NK-92 treated with Interleukin-12 subunit alpha and Interleukin-12 subunit beta, amount 100 ng/mL, for 24 hours (cell line): ENCODE data around the gene ST3GAL5.

Experiments
- DNase-seq: peaks from one replicate; lab custom pipeline; 2025; lab: John Stamatoyannopoulos, UW

ST3GAL5 gene

DNA sequence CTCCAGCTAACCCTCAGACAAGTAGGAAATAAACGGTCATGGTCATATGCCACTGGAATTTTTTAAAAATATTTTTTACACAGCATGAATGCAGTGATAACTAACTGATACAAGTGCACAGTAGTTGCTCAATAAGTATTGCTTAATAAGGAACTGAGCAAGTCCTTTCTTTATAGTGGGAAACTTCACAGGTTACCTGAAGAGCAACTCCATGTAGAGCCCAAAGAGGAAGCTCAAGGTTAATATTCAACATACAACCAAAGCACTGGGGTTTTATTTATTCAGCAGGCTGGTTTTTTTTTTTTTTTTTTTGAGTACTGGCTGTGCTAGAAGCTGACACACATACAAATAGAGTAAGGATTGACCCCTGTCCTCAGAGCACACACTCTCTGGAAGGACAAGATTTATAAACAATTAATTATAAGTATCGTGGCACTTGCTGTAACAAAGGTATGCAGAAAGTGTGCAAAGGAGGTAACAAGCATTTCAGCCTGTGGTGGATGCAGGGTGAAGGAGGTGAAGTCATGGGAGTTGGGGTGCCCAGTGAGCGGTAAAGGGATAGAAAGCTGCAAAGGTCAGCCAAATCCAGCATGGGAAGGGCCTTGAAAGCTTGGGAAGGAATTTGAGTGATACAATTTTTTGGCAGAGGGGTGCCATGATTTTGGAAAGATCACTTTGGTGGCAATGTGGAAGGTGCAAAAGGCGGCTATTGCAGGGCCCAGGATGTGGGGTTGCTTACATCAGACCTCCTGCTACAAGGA, 82.3 kb downstream of the ST3GAL5 start:
- DNase-seq: no peak

- peak; percentile 55 for DNase-seq
Observed at GRCh38 chr2:85804583-85804982, 84.2 kb downstream of the ST3GAL5 start.

- no peak for DNase-seq
Observed at GRCh38 chr2:85803704-85804425, 84.9 kb downstream of the ST3GAL5 start.

- no peak for DNase-seq
Observed at GRCh38 chr2:85802354-85803103, 86.3 kb downstream of the ST3GAL5 start.

DNA sequence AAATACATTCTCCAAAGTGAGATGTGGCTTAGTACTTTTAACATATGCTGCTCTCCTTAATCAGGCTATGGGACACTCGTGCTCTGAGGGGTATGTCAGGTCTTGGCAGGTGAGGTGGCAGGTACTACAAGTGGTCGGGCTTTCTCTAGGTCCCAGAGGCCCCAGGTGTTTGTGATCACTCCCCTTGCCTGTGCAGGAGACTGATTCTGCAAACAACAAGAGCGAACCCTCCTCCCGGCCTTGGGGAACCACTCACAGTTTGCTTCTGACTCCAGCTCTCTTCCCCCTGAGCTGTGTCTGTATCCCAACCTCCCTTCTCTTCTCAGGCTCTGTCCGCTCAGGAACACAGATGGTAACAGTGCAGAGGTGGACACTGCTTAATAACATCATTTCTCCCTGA, 86.9 kb downstream of the ST3GAL5 start:
- no peak for DNase-seq

- no peak for DNase-seq
Observed at GRCh38 chr2:85800586-85800985, 88.2 kb downstream of the ST3GAL5 start.

- peak; percentile 54 for DNase-seq
Observed at GRCh38 chr2:85799215-85799956, 89.4 kb downstream of the ST3GAL5 start.

DNA sequence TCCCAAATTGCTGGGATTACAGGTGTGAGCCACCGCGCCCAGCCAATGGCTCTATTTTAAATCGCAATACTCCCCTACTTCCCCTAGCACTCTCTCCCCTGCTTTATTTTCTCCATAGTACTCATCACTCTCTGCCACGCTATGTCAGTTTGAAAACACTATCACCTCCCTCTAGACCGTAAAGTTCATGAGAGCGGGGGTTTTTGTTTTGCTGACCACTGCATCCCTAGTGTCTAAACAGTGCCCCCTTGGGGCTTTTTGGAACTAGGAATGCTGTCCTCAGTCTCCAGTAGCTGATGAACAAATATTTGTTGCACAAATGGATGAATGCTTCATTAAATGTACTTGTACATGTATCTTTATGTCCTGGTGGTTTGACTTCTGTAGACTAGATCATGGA, 90.9 kb downstream of the ST3GAL5 start:
- DNase-seq: no peak

DNA sequence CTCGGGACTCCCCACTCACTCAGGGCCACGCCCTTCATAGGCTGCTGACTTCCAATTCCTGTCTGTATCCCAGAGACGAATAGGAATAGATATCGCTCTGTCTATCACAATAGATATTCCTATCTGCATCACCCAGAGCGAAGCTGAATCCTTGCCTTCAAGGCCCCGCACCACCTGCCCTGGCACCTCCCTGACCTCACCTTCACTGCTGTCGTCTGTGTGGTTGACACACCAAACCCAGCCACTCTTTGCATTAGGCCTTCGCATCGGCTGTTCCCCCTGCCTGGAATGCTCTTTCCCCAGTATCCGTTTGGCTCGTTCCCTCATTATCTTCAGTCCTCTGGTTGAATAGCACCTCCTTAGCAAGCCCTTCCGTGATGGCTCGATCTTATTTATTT, 91.5 kb downstream of the ST3GAL5 start:
- no peak for DNase-seq

- DNase-seq: no peak
Observed at GRCh38 chr2:85796341-85797262, 92.2 kb downstream of the ST3GAL5 start.

GRCh38 chr2:85796046-85796340, 92.8 kb downstream of the ST3GAL5 start:
- no peak for DNase-seq

GRCh38 chr2:85795331-85796045, 93.3 kb downstream of the ST3GAL5 start:
- no peak for DNase-seq

DNA sequence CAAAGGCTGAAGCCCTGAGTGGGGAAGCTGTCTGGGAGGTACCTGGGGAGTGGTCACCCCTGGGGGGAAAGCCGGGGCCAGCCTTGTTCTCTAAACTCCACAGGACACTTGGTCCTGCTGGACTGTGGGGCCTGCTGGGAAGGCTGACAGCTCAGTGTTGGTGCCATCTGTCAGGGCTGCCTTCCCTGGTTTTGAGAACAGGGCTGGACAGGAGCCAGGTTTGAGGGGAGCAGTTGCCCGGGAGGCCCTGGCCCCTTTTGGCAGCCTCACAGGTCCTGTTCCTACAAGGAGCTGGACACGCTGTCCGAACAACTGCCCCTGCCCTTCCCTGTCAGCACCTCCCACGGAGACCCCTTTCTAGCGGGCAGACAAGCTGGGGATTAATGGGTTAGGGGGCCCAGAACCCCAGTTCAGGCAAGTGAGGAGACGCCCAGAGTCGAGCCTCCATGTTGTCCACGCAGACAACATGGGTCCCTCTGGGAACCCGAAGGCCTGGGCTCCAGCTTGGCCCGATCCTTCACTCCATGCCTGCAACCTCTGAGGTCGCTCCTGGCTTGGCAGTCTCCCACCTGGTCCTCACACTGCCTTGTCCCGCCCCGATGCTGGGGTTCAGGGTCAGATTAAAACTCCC, 94.2 kb downstream of the ST3GAL5 start:
- no peak for DNase-seq

GRCh38 chr2:85794038-85794441, 94.8 kb downstream of the ST3GAL5 start:
- no peak for DNase-seq

DNA sequence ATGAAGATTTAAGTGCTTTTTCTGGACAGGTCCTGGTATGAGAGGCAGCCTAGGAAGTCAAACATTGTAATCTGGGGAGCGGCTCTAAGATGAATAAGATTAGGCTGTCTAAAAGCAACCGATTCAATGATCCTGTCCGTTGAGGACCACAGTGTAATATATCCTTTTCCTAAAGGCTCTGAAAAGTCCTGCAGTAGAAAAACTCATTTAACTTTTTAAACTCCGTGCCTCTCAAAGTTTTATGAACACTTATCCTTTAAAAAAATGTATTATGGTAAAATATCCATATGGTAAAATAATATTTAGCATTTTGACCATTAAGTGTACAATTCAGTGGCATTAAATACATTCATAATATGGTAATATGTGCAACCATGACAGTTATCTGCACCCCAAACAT, 95.2 kb downstream of the ST3GAL5 start:
- DNase-seq: no peak

DNA sequence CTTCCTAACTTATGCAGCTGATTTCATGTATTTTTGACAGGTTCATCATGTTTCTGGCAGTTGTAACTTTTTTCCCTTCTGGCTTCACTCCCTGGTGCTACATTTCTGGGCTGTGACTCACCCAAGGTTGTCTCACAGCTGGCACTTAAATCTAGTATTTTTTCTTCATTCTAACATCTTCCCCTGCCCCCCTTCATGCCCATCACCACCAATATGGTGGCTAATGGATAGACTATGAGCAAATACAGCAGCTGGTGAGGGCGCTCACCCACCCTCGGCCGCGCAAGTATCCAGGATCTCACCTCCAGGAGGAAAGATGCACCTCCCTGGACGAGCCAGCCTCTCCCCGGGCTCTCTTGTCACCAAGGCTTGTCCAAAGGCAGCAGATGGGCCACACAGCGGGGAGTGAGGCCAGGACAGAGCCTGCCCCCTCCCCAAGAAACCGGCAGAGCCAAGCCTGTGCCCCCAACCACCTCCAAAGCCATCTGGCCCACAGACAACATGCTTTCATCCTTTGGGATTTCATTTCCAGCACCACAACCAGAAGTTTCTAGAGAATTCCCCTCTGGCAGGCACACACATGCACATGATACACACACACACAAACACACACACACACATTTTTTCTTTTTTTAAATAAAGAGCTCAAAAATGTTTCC, 95.9 kb downstream of the ST3GAL5 start:
- no peak for DNase-seq

DNA sequence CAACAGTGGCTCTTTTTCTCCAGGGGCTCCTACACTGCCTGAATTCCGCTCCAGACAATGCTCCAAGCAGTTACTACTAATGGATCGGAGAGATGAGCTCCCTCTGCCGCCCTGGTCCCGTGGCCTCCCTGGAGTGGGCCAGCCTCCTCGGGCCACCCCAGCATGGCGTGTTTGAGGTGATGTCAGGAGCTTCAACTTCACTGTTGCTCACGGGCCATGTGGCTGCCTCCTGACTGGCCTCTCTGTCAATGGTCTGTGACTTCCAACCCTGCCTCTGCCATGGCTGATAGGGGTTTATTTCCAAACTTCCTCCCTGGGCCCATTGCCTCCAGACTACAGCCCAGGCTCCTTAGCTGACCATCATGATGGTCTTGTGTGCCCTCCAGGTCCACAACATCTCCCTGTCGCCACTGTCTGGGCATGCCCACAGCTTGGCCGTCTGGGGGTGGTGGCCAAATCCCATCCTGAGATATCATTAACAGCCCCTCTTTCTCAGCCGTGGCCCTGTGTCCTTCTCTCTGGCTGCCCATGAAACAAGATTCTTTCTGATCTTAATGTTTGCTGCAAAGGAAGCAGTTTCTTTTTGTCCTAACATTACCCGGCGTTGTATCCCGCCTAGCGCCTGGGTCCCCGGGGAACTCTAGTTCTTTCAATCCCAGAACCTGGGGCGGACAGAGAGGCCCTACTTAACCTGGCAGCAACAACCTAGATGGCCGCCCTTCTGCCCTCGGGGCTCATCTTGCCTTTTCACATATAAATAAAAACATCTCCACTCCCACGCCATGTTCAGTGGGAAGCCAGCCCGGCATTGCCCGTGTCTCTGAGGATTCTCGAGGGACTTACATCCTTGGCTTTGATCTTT, 96.9 kb downstream of the ST3GAL5 start:
- no peak for DNase-seq

DNA sequence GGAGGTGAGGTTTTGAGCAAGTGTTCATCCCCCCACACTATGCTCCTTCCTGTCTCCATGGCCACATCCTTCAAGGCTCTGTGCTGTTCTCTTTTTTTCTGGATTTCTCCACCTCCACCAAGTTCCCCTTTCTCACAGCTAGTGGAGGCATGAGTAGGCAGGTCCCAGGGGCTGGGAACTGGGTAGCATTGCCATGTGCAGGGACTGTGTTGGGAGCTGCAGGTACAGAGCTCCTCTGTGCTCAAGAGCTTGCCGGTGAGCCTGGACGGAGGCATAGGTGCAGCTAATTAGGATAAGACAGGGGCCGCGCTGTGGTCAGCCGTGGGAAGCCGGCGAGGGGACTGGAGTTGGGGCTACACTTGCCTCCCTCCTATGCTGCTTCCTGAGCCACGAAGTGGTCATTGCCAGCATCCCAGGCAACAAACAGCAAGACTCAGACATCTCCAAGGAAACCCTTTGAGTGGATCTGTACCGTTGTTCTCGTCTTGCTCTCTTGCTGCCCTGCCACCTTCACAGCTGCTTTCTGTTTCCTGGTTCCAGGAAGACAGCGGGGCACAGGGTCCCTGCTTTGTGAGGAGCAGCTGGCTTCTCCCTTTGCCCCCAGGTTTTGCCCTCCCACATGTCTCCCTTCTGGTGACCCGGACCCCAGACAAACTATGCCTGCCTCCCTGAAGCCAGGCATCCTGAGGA, 98.1 kb downstream of the ST3GAL5 start:
- no peak for DNase-seq
